GM18517 (cell line): Measurements from ENCODE around the gene PIKFYVE.
"Not testable (repeated sequence)": the region's sequence is repeated elsewhere in the genome, so short reads cannot be mapped to it uniquely, and the experiment has no call there.

Experiments
- ATAC-seq: cut with Tn5 transposase; IDR thresholded peaks from one replicate; pipeline ENCODE4 v1.9.1; 2021; ENCODE audit warnings: mild to moderate bottlenecking, moderate library complexity; ENCODE audit not compliant: unreplicated experiment

PIKFYVE gene

GRCh38 chr2:208265801-208266552 lies at the start of gene PIKFYVE:
Gene PIKFYVE, plus strand, starts transcription at chr2:208266255. Its CDS starts 5,265 bp downstream, at chr2:208271520.
- ATAC-seq, result peak; percentile 83

- not testable (repeated sequence) for ATAC-seq
These were observed 44.2 kb upstream of the PIKFYVE start for GRCh38 chr2:208221873-208222272.

- no peak for ATAC-seq
These were observed 43.7 kb upstream of the PIKFYVE start for GRCh38 chr2:208222351-208222750.

GRCh38 chr2:208224802-208225201 lies 41.3 kb upstream of the PIKFYVE start:
- no peak for ATAC-seq

GRCh38 chr2:208227581-208228232 lies 38.3 kb upstream of the PIKFYVE start:
- ATAC-seq, result no peak

GRCh38 chr2:208228476-208228875 lies 37.6 kb upstream of the PIKFYVE start:
- no peak for ATAC-seq

GRCh38 chr2:208234786-208235185 lies 31.3 kb upstream of the PIKFYVE start:
- ATAC-seq, result no peak

- ATAC-seq, result no peak
These were observed 30.2 kb upstream of the PIKFYVE start for GRCh38 chr2:208235860-208236259.

- ATAC-seq, result no peak
These were observed 26.1 kb upstream of the PIKFYVE start for GRCh38 chr2:208239770-208240493.

- no peak for ATAC-seq
These were observed 25.3 kb upstream of the PIKFYVE start for GRCh38 chr2:208240619-208241209.

GRCh38 chr2:208244422-208244821 lies 21.6 kb upstream of the PIKFYVE start:
- no peak for ATAC-seq

GRCh38 chr2:208245746-208246145 lies 20.3 kb upstream of the PIKFYVE start:
- ATAC-seq, result no peak

GRCh38 chr2:208248601-208249000 lies 17.5 kb upstream of the PIKFYVE start:
- no peak for ATAC-seq

GRCh38 chr2:208249296-208249695 lies 16.8 kb upstream of the PIKFYVE start:
- ATAC-seq, result no peak

- no peak for ATAC-seq
These were observed 15.7 kb upstream of the PIKFYVE start for GRCh38 chr2:208250388-208250787.

- ATAC-seq, result no peak
These were observed 15.0 kb upstream of the PIKFYVE start for GRCh38 chr2:208251098-208251497.

- no peak for ATAC-seq
These were observed 13.2 kb upstream of the PIKFYVE start for GRCh38 chr2:208252716-208253492.

GRCh38 chr2:208253600-208254117 lies 12.4 kb upstream of the PIKFYVE start:
- ATAC-seq, result no peak

- ATAC-seq, result peak; percentile 52
These were observed 11.8 kb upstream of the PIKFYVE start for GRCh38 chr2:208254118-208254870.
